GF-D8 (cell line): Measurements from ENCODE around the gene CCN5.
"Not testable (repeated sequence)": the region's sequence is repeated elsewhere in the genome, so short reads cannot be mapped to it uniquely, and the experiment has no call there.

Experiments used
- DNase-seq: peaks from one replicate; lab custom pipeline; 2025; lab: John Stamatoyannopoulos, UW

Gene CCN5

GRCh38 chr20:44714701-44715498, at the start of gene CCN5:
Gene CCN5, plus strand, starts transcription at chr20:44715369. Its CDS starts 22 bp downstream, at chr20:44715391.
- no peak for DNase-seq

- no peak for DNase-seq
Observed at GRCh38 chr20:44666066-44666465, 49.1 kb upstream of the CCN5 start.

DNA sequence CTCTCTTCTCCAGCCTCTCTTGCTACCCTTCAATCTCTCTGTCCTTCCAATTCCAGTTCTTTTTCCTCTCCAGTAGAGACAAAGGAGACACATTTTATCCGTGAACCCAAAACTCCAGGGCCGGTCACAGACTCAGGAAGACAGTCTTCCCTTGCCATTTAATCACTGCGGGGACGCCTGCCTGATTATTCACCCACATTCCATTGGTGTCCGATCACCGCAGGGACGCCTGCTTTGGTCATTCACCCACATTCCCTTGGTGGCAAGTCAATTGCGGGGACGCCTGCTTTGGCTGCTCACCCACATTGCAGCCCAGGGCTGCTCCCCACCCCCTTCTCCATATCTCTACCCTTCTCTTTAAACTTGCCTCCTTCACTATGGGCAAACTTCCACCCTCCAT, 44.3 kb upstream of the CCN5 start:
- DNase-seq: not testable (repeated sequence)

- not testable (repeated sequence) for DNase-seq
Observed at GRCh38 chr20:44671541-44671940, 43.6 kb upstream of the CCN5 start.

DNA sequence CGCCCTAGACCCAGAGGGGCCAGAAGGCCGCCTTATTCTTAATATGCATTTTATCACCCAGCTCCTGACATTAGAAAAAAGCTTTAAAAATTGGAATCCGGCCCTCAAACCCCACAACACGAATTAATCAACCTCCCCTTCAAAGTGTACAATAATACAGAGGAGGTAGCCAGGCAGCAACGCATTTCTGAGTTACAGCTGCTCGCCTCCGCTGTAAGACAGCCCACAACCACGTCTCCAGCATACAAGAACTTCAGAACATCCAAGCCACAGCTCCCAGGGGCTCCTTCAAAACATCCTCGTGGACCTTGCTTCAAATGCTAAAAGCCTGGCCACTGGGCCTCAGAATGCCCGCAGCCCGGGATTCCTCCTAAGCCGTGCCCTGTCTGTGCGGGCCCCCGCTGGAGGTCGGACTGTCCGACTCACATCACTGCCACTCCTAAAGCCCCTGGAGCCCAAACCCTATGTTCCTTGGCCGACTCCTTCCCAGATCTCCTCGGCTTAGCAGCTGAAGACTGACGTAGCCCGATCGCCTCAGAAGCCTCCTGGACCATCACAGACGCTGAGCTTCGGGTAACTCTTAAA, 42.8 kb upstream of the CCN5 start:
- DNase-seq: not testable (repeated sequence)

DNA sequence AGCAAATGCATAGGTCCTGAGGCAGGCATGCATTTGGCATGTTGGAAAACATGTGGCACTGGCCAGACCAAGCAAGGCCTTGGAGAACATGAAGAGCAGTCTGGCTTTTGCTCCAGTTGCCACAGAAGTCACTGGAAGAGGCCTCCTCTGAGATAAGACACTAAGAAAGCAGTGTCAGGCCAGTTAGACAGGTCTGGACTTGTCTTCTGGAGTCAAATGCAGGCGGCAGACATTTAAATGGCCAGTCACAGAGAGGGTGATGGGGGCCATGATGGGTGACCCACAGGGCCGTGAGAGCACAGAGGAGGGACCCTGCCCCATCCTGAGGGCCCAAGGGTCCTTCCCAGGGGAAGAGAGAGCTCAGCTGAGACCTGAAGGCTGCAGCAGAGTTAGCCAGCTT, 36.9 kb upstream of the CCN5 start:
- DNase-seq: no peak

DNA sequence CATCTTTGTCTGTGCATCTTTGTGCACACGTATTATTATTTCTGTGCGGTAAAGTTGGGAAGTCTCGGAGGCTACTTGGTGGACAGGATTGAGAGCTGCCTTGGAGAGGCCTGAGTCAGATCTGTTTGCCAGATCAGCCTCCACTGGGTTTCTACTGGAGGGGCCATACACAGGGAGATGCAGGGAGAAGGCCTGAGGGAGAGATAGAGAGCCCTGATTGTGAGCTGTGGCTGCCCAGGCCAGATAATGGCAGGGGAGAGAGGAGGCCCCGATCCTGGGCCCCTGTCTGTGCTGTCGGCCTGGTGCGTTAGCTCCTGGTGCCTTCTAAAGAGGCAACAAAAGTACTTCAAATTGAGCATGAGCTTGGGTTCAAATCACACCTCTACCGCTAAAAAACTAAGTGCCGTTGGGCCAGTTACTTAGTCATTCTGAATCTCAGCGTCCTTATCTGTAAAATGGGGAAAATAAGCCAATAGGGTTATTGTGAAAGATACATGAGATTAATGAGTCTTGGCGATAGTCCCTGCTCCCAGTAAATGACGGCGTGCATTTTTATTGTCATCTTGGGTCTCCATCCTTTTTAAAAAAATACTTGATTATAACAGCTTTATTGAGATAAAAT, 36.1 kb upstream of the CCN5 start:
- no peak for DNase-seq

GRCh38 chr20:44681796-44682566, 33.2 kb upstream of the CCN5 start:
- no peak for DNase-seq

- no peak for DNase-seq
Observed at GRCh38 chr20:44683263-44684046, 31.7 kb upstream of the CCN5 start.

- DNase-seq: no peak
Observed at GRCh38 chr20:44684047-44684967, 30.9 kb upstream of the CCN5 start.

GRCh38 chr20:44686934-44687333, 28.2 kb upstream of the CCN5 start:
- DNase-seq: no peak

GRCh38 chr20:44688053-44688625, 27.0 kb upstream of the CCN5 start:
- no peak for DNase-seq

GRCh38 chr20:44689809-44690208, 25.4 kb upstream of the CCN5 start:
- no peak for DNase-seq

DNA sequence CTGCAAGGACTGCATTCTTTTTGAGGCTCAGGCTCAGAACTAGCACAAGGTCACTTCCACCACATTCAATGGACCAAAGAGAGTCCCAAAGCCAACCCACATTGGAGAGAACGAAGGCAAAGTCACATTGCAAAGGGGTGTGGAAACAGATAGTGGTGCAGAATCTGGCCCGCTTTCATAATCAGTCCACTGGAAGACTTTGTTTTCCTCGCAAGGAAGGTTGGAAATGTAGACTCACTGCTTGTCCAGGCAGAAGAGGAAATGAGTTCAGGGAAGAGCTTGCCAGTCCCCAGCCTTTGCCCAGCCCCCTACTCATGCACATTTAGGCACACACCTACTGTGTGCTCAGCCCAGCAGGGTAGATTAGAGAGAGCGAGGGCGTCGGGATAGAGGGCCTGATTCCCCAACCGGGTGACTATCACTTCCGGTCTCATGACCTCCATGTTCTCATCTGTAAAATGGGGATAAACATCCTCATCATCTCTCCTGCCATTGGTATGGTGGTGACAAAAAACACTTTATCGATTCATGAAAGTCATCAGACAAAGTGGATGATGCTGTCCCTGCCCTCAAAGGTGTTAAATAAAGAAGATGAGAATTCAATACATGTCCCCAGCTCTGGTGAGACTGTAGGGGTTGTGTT, 24.3 kb upstream of the CCN5 start:
- no peak for DNase-seq

GRCh38 chr20:44691424-44692423, 23.4 kb upstream of the CCN5 start:
- no peak for DNase-seq

DNA sequence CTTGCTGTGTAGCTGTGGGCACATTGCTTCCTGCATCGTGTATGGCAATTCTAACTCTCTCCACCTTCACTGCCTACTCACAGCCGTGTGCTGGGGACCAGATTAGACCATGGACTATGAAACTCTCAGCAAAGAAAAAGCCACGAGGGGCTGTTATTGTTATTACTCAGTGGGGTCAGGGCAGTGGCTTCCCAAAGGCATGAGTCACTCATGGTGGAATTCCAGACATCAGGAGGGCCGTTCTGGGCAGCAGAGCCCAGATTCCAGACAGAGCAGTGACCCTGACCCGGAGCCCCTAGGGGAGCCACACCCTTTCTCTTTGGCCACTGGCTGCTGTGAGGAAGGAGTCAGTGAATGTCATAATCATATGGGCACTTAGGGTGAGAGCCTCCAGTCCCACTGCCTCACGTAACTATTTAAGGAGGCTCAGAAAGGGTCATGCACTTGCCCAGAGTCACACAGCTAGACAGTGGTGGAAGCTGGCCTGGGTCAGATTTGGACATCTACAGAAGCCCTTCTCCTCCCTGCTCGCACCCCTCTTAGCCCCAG, 22.2 kb upstream of the CCN5 start:
- DNase-seq: no peak

DNA sequence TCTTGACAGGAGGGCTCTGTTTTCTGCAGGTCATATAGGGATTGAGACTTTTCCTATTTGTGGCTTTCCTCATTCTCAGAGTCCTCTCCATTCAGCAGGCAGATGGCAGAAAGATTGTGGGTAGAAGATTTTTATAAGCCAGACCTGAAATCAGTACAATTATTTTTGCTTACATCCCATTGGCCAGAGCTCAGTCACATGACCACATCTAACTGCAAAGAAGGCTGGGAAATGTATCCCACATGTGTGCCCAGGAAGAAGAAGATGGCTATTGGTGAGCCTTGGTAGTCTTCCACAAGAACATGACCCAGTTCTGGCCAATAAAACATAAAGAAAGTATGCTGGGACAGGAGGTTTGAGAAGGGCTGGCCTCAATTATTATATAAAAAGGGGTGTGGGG, 21.5 kb upstream of the CCN5 start:
- no peak for DNase-seq

DNA sequence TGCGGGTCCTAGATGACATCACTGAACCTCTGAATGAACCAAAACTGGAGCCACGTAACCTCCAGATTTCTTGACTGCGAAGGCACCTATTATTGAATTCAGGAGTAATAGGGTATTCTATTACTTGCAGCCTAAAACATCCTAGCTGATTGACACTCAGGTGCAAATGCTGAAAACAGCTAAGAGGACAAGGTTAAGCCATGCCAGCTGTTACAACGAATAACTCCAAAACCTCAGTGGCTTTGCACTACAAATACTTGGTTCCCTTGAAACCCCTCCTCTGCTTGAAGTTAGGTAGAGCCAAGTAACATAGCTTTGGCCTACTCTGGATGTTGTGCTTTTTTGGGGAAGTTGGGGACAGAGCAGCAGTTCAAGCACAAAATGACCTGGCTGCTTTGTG, 21.0 kb upstream of the CCN5 start:
- no peak for DNase-seq
